ENCODE data around the gene RACK1. TPM values are rescaled to one million over a fixed set of nuclear protein-coding genes. Genes with fewer than 3 reads are reported as not detected.
A peak's percentile ranks its signal among the peaks of the same experiment; 100 is the strongest.

Gene RACK1
- total RNA-seq, 1 experiment from 2014 or later: 2,552 TPM

GRCh38 chr5:181241393-181241975, 2.2 kb downstream of the RACK1 start:
- Histone ChIP-seq H4K20me1 (ENCODE audit: control insufficient read depth, insufficient read depth, insufficient read length) (no peaks in the 10 kb centered on the region), H2BK5ac (ENCODE audit: insufficient read length, low read length) (no peak overlapping the region), H2BK120ac (ENCODE audit: low read depth, low read length, poor library complexity, severe bottlenecking) (no peak overlapping the region), H4K8ac (replicated peaks; ENCODE audit: insufficient read length, low read depth, low read length) (no peak overlapping the region), H2AK5ac (ENCODE audit: insufficient read length, low read length) (no peak overlapping the region), H3K27me3 (ENCODE audit: insufficient read depth, low read length) (no peaks in the 10 kb centered on the region), H3K23ac (ENCODE audit: insufficient read length, low read depth, low read length) (no peak overlapping the region), H3K18ac (ENCODE audit: insufficient read length, low read depth, low read length) (no peak overlapping the region), H3K79me1 (ENCODE audit: insufficient read depth, low read depth, low read length, poor library complexity, severe bottlenecking) (peaks cover 10% of the 10 kb centered on the region), H2BK20ac (ENCODE audit: low read depth, low read length, poor library complexity, severe bottlenecking) (no peak overlapping the region), H3K4me1 (ENCODE audit: insufficient read depth, low read length) (no peaks in the 10 kb centered on the region), H4K5ac (ENCODE audit: insufficient read length, low read depth, low read length) (no peak overlapping the region), H4K91ac (ENCODE audit: insufficient read length, low read depth, low read length) (no peak overlapping the region), H2BK12ac (ENCODE audit: insufficient read length, low read depth, low read length) (no peak overlapping the region), H2BK15ac (ENCODE audit: low read depth, low read length) (no peak overlapping the region), H3K4ac (ENCODE audit: low read depth, low read length) (no peak overlapping the region), H3K23me2 (ENCODE audit: insufficient read length, low read depth, low read length, poor library complexity, severe bottlenecking) (peaks cover 12% of the 10 kb centered on the region), H3K79me2 (ENCODE audit: insufficient read depth, low read length) (peaks cover 22% of the 10 kb centered on the region; the same call in 1 of the 2 replicates), H3K9ac (ENCODE audit: extremely low read depth, insufficient read length, low read length) (peak overlapping the region; percentile 99), H3K56ac (ENCODE audit: insufficient read length, low read depth, low read length) (no peak overlapping the region), H3K9me3 (ENCODE audit: control insufficient read depth, low read depth, low read length) (no peaks in the 10 kb centered on the region), H3K14ac (ENCODE audit: insufficient read depth, low read length) (no peak overlapping the region), H3K4me2 (ENCODE audit: insufficient read depth, insufficient read length, low read length) (peak overlapping the region; percentile 95), H2AFZ (ENCODE audit: low read length) (no peak overlapping the region), H3K27ac (ENCODE audit: insufficient read length, low read depth, low read length) (no peak overlapping the region), H3T11ph (ENCODE audit: low read length) (no peak overlapping the region)
- Mint-ChIP-seq H3K9me3 (peaks cover 3 to 4% of the 10 kb centered on the region in 2 experiments; a peak in 3 of 5 replicates), H3K27me3 (ENCODE audit: low read depth) (peaks cover 2% of the 10 kb centered on the region), H3K4me3 (peak overlapping the region; percentile 99 to 100), H3K36me3 (ENCODE audit: insufficient read depth in 1 of 3, low read depth in 3 of 3) (peaks cover 72 to 73% (median 73%) of the 10 kb centered on the region in 3 experiments), H3K4me1 (peaks cover 25 to 45% of the 10 kb centered on the region in 2 experiments), H3K27ac (peak overlapping the region; percentile 91 to 100 (median 98); a peak in 5 of 7 replicates)
- WGBS (ENCODE audit: extremely low coverage, insufficient read length, low lambda C conversion rate): no CpG with 5 or more reads among the region's 6 CpGs
- TF ChIP-seq, protein P1, sequence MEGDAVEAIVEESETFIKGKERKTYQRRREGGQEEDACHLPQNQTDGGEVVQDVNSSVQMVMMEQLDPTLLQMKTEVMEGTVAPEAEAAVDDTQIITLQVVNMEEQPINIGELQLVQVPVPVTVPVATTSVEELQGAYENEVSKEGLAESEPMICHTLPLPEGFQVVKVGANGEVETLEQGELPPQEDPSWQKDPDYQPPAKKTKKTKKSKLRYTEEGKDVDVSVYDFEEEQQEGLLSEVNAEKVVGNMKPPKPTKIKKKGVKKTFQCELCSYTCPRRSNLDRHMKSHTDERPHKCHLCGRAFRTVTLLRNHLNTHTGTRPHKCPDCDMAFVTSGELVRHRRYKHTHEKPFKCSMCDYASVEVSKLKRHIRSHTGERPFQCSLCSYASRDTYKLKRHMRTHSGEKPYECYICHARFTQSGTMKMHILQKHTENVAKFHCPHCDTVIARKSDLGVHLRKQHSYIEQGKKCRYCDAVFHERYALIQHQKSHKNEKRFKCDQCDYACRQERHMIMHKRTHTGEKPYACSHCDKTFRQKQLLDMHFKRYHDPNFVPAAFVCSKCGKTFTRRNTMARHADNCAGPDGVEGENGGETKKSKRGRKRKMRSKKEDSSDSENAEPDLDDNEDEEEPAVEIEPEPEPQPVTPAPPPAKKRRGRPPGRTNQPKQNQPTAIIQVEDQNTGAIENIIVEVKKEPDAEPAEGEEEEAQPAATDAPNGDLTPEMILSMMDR (conservative IDR thresholded peaks at IDR 0.05): no peak
- no peak for DNase-seq

All from H9 (cell line).